Natural killer cell (primary cell): ENCODE data around the gene PPP1R15B. TPM values are rescaled to one million over a fixed set of nuclear protein-coding genes. Genes with fewer than 3 reads are reported as not detected.
A peak's percentile ranks its signal among the peaks of the same experiment; 100 is the strongest.

Source experiments
- ATAC-seq, 3 donors: fragments of 150-1000 bp in 2 of 3; fragments of 200-7000 bp in 1 of 3; cut with Tn5 transposase; 1 replicate in 1 of 3; 2 replicates in 2 of 3; pipeline ENCODE4 v1.10.0; 2021; ENCODE audit warnings: mild to moderate bottlenecking in 2 of 3, moderate library complexity in 2 of 3
- DNase-seq, 2 donors: peaks; one replicate each; pipeline versions ENCODE4 v3.0.0 to v3.0.0-alpha.2; 2013 to 2021; ENCODE audit warnings: mixed read lengths in 1 of 2
- H3K27ac ChIP-seq: one replicate; pipeline ENCODE4 v1.5.1; 2013; ENCODE audit warnings: mild to moderate bottlenecking, low read length
- H3K27me3 ChIP-seq: one replicate; pipeline ENCODE4 v1.6.1; 2013; ENCODE audit warnings: low read length; ENCODE audit not compliant: control insufficient read depth, insufficient read depth
- H3K36me3 ChIP-seq: one replicate; pipeline ENCODE4 v1.6.1; 2013; ENCODE audit warnings: low read length; ENCODE audit not compliant: control insufficient read depth, insufficient read depth
- H3K4me1 ChIP-seq: one replicate; pipeline ENCODE4 v1.6.1; 2013; ENCODE audit warnings: low read length; ENCODE audit not compliant: control insufficient read depth, insufficient read depth
- H3K4me3 ChIP-seq: one replicate; pipeline ENCODE4 v1.5.1; 2013; ENCODE audit warnings: low read length
- H3K9me3 ChIP-seq: one replicate; pipeline ENCODE4 v1.6.1; 2013; ENCODE audit warnings: low read length; ENCODE audit not compliant: control insufficient read depth, insufficient read depth
- H3K27ac Mint-ChIP-seq, 2 donors: one replicate each; pipeline ENCODE4 v1.8.0; 2022; ENCODE audit warnings: mild to moderate bottlenecking in 2 of 2, mixed read lengths in 2 of 2, moderate library complexity in 1 of 2
- H3K27me3 Mint-ChIP-seq, 2 donors: one replicate each; pipeline ENCODE4 v1.8.0; 2022; ENCODE audit warnings: low read depth in 2 of 2, mixed read lengths in 2 of 2
- H3K36me3 Mint-ChIP-seq: one replicate; pipeline ENCODE4 v1.8.0; 2022; ENCODE audit warnings: mixed read lengths
- H3K4me1 Mint-ChIP-seq, 2 donors: one replicate each; pipeline ENCODE4 v1.8.0; 2022; ENCODE audit warnings: mixed read lengths in 2 of 2
- H3K4me3 Mint-ChIP-seq: one replicate; pipeline ENCODE4 v1.8.0; 2022; ENCODE audit warnings: mild to moderate bottlenecking, moderate library complexity, mixed read lengths
- H3K9me3 Mint-ChIP-seq, 2 donors: one replicate each; pipeline ENCODE4 v1.8.0; 2022; ENCODE audit warnings: mixed read lengths in 2 of 2
- WGBS: methylation state at CpG from one replicate; pipeline ENCODE4 v1.1.7; 2013; ENCODE audit warnings: missing lambda C conversion rate; ENCODE audit not compliant: insufficient coverage; 5-methylcytosine and 5-hydroxymethylcytosine counted together
- intact Hi-C: fragments of 100-400 bp; cut with micrococcal nuclease; formaldehyde crosslinking; loops from one replicate; pipeline ENCODE4 v1.14.2; 2022
- total RNA-seq, 4 donors: library from RNA; stranded (reverse); fragments of 120-200 nt in 1 of 4; gene quantifications; one replicate each; pipeline versions ENCODE4 v1.2.3 to v1.2.4, GENCODE V29; 2013 to 2022
- TF ChIP-seq, protein P1 (sequence below): fragments of 200-600 bp; IDR thresholded peaks from one replicate; pipeline ENCODE4 v1.8.0; 2022; ENCODE audit warnings: antibody characterized with exemption

The PPP1R15B gene
- total RNA-seq, 3 donors from 2014 or later (not counting 1 experiment from before 2014, with no cell fraction given): 174 to 236 (median 222) TPM

GRCh38 chr1:204400882-204401510 is 10.6 kb downstream of the PPP1R15B start:
- Mint-ChIP-seq H3K27ac (peak overlapping the region; percentile 66 to 69), H3K4me3 (no peak overlapping the region), H3K27me3 (no peaks in the 10 kb centered on the region), H3K9me3 (no peaks in the 10 kb centered on the region), H3K4me1 (peaks cover 15 to 26% of the 10 kb centered on the region in 2 donors), H3K36me3 (peaks cover 22% of the 10 kb centered on the region)
- ATAC-seq (no peak), DNase-seq (no peak)
- H3K27ac ChIP-seq: no peak overlapping the region
- H3K27me3 ChIP-seq: no peaks in the 10 kb centered on the region
- TF ChIP-seq, protein P1, sequence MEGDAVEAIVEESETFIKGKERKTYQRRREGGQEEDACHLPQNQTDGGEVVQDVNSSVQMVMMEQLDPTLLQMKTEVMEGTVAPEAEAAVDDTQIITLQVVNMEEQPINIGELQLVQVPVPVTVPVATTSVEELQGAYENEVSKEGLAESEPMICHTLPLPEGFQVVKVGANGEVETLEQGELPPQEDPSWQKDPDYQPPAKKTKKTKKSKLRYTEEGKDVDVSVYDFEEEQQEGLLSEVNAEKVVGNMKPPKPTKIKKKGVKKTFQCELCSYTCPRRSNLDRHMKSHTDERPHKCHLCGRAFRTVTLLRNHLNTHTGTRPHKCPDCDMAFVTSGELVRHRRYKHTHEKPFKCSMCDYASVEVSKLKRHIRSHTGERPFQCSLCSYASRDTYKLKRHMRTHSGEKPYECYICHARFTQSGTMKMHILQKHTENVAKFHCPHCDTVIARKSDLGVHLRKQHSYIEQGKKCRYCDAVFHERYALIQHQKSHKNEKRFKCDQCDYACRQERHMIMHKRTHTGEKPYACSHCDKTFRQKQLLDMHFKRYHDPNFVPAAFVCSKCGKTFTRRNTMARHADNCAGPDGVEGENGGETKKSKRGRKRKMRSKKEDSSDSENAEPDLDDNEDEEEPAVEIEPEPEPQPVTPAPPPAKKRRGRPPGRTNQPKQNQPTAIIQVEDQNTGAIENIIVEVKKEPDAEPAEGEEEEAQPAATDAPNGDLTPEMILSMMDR: no peak
- H3K4me1 ChIP-seq: peaks cover under 1% of the 10 kb centered on the region
- intact Hi-C loops: no loop called here
- WGBS: 93% methylated on average over 3 of the region's 6 CpGs
- H3K4me3 ChIP-seq: no peak overlapping the region
- H3K9me3 ChIP-seq: no peaks in the 10 kb centered on the region
- H3K36me3 ChIP-seq: peaks cover 80% of the 10 kb centered on the region

DNA sequence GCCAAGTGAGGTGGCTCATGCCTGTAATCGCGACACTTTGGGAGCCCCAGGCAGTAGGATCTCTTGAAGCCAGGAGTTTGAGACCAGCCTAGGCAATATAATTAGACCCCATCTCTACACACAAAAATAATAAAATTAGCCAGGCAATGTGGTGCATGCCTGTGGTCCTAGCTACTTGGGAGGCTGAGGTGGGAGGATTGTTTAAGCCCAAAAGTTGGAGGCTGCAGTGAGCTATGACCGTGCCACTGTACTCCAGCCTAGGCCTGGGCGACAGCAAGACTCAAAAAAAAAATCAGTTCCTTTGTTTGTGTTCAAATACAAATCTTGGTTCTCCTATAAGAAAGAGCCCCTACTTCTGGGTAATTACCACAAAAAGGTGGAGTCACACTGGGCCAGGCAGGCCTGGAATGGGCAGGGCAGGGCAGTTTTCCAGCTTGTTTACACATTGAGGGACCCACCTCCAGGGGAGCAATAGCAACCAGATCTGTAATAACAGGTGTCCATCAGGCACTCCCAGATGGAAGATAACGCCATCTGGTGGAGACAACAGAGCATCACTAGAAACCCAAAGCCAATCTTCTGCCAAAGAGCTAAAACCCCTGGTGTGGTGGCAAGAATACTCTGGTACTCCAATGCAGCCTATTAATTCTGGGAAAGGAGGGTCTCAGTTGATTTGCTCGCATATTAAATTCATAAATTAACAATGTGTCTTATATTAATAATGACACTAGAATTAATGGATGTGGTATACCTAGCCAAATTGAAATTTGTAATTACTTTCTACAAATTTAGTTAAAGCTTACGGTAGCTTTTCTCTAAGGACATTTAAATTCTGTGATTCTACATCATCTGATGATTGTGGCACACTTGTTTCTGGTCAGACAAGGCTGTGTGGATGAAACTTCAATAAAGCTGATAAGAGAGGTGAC is 13.2 kb downstream of the PPP1R15B start:
- no peak overlapping the region for H3K4me3 ChIP-seq
- Mint-ChIP-seq H3K36me3 (peaks cover 22% of the 10 kb centered on the region), H3K27ac (peak overlapping the region; percentile 65 to 66), H3K4me1 (peaks cover 7% of the 10 kb centered on the region in 2 donors), H3K4me3 (no peak overlapping the region), H3K9me3 (no peaks in the 10 kb centered on the region), H3K27me3 (no peaks in the 10 kb centered on the region)
- peak; percentile 74 to 92 (median 91) for ATAC-seq
- intact Hi-C loops: loop anchor here (1.0 kb wide), 1 partner anchor 236 kb away; no protein-coding TSS in a partner anchor
- H3K4me1 ChIP-seq: no peaks in the 10 kb centered on the region
- TF ChIP-seq, protein P1: peak; percentile 84
- peak in 1 of 2 donors; percentile 85 for DNase-seq
- H3K27me3 ChIP-seq: no peaks in the 10 kb centered on the region
- 79% methylated on average over 6 of the region's 7 CpGs for WGBS
- peak overlapping the region; percentile 8 for H3K27ac ChIP-seq
- no peaks in the 10 kb centered on the region for H3K9me3 ChIP-seq
- peaks cover 55% of the 10 kb centered on the region for H3K36me3 ChIP-seq

DNA sequence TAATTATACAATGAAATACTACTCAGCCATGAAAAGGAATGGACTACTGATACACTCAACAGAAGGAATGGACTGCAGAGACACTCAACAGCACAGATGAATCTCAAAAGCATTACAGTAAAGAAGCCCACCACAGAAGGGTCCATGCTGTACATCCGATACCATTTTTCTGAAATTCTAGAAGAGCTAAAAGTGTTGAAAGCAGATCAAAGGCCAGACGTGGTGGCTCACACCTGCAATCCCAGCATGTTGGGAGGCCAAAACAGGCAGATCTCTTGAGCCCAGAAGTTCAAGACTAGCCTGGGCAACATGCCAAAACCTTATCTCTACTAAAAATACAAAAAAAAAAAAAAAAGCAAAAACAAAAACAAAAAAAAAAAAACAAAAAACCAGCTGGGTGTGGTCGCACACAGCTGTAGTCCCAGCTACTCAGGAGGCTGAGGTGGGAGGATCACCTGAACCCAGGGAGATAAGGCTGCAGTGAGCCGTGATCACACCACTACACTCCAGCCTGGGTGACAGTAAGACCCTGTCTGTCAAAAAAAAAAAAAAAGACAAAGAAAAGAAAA is 15.5 kb downstream of the PPP1R15B start:
- TF ChIP-seq, protein P1: no peak
- no peak for ATAC-seq

More for the DNA sequence above, 15.5 kb downstream of the PPP1R15B start:
- Mint-ChIP-seq H3K9me3 (no peaks in the 10 kb centered on the region), H3K4me1 (peaks cover 6% of the 10 kb centered on the region in 2 donors), H3K4me3 (no peak overlapping the region), H3K27me3 (no peaks in the 10 kb centered on the region), H3K36me3 (peaks cover 17% of the 10 kb centered on the region), H3K27ac (peak overlapping the region; percentile 27 to 34)
- intact Hi-C loops: no loop called here
- Histone ChIP-seq H3K36me3 (peaks cover 32% of the 10 kb centered on the region), H3K4me1 (no peaks in the 10 kb centered on the region), H3K27me3 (no peaks in the 10 kb centered on the region), H3K4me3 (no peak overlapping the region), H3K27ac (no peak overlapping the region), H3K9me3 (no peaks in the 10 kb centered on the region)
- 83% methylated on average over 4 of the region's 4 CpGs for WGBS
- no peak for DNase-seq
